Measurements from ENCODE around the gene CYB5RL. TPM values are rescaled to one million over a fixed set of nuclear protein-coding genes. Genes with fewer than 3 reads are reported as not detected.

CYB5RL gene
- total RNA-seq, 2 experiments from 2014 or later, result 12.7 to 13.6 TPM

Other genes starting within 250 kb of the CYB5RL start
- not detected for gene LDLRAD1, start 181.8 kb downstream of the CYB5RL start, total RNA-seq
- gene TMEM59, start 146.8 kb downstream of the CYB5RL start, total RNA-seq, result 100 to 1,000 TPM; 140 to 142 TPM
- gene TCEANC2, start 146.4 kb downstream of the CYB5RL start, total RNA-seq, result 10 to 100 TPM; 13.0 TPM
- gene CDCP2, start 47.0 kb downstream of the CYB5RL start, total RNA-seq, result not detected
- gene MRPL37, start 137 bp upstream of the CYB5RL start, total RNA-seq, result 100 to 1,000 TPM; 203 to 211 TPM
- 10 to 100 TPM; 55.0 to 58.3 TPM for gene SSBP3, start 206.4 kb upstream of the CYB5RL start, total RNA-seq